GM21619 (cell line): Measurements from ENCODE around the gene SERPINA3.
"Not testable (repeated sequence)": the region's sequence is repeated elsewhere in the genome, so short reads cannot be mapped to it uniquely, and the experiment has no call there.

Experiments
- ATAC-seq: cut with Tn5 transposase; IDR thresholded peaks from one replicate; pipeline ENCODE4 v1.9.1; 2021; ENCODE audit not compliant: unreplicated experiment

Gene SERPINA3

DNA sequence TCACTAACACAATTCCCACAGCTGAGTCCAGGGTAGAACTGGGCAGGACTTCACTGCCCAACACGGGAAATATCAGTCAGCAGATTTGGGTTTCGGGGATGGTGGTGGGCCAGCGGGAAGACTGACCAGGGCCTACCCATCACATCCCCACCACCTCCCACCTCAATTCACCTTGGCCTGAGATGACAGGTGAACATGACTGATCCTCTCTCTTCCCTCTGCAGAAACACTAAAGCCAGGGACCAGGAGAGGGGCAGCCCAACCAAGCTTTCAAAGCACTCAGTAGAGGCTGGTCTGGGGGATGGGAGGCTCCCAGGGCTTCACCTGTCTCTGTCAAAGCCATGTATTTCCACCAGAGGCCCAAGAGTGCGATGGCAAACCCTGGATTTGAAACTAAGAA, 28.6 kb upstream of the SERPINA3 start:
- ATAC-seq: no peak

DNA sequence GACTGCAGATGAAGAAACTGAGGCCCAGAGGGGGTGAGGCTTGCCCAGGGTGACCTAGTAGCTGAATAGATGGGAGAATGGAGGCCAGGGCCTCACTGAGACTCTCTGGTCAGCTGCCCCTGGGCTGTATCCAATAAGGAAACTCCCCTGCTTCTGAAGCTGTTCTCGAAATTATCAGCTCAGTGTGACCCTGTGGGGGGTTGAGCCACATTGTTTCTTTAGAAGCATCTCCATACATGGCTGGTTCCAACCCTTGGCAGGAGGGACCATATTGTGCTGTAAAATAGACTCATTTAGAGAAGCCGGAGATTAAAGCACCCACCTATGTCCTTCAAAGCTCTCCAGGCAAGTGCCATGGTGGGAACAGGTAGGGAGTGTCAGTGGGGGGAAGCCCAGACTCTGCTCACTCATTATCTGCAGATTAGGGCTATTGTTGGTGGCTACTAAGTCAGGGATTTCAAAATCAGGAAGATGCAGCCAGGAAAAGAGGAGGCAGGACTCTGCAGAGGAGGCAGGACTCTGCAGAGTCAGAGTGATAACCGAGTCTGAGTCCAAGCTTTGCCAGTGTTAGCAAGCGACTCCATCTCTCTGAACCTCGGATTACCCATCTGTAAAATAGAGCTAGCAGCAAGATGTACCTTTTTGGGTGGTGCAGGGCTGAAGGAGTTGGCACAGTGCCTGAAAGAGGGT, 27.5 kb upstream of the SERPINA3 start:
- ATAC-seq: no peak

DNA sequence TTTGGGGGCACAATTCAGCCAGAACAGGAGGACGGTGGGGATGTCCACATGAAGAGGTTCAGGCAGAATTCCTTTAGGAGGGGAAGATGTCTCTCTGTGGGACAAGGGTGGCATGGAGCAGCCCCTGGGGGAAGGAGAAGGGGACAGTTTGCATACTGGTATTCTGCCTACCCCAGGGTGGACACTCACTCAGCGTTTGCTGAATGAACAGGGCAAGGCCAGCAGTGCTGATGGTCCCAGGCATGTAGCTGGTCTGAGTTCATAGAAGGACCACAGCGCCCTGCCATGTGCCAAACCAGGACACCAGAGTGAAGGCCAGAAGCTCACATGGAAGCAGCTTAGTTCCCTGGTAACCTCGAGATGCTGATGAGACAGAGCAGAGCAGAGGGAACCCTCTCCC, 25.6 kb upstream of the SERPINA3 start:
- ATAC-seq: no peak

DNA sequence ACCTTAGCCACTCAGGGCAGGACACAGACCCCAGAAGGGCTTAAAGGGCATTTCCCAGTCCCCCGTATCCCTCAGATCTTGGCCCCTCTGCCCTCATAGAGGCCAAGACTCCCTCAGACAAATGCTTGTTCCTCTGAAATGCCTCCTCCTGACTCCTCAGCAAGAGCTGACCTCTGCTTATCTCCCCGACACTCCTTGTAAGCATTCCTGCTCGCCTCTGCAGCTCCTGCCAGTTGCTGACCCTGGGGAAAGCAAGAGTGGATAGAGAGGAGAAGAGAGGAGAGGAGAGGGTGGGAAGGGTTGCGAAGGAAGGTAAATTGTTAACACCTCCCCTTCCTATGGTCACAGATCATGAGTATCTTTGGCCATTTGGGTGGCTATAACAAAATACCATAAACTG, 23.9 kb upstream of the SERPINA3 start:
- ATAC-seq: no peak

DNA sequence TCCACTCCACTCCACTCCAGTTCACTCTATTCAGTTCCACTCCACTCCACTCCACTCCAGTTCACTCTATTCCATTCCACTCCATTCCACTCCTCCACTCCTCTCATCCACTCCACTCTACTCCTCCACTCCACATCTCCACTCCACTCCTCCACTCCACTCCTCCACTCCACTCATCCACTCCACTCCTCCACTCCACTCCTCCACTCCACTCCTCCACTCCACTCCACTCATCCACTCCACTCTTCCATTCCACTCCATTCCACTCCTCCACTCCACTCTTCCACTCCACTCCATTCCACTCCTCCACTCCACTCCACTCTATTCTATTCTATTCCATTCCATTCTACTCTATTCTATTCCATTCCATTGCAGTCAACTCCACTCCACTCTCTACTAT, 21.1 kb upstream of the SERPINA3 start:
- ATAC-seq: no peak

DNA sequence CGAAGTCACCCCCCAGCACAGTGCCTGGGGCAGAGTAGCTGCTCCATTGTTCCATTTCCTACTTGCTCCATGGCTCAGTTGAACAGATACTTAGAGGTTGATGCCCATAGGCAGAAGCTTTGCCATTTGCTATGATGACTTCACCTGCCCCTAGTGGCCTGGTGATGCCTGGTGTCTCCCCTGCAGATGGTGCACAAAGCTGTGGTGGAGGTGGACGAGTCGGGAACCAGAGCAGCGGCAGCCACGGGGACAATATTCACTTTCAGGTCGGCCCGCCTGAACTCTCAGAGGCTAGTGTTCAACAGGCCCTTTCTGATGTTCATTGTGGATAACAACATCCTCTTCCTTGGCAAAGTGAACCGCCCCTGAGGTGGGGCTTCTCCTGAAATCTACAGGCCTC, 20.3 kb upstream of the SERPINA3 start:
- no peak for ATAC-seq

DNA sequence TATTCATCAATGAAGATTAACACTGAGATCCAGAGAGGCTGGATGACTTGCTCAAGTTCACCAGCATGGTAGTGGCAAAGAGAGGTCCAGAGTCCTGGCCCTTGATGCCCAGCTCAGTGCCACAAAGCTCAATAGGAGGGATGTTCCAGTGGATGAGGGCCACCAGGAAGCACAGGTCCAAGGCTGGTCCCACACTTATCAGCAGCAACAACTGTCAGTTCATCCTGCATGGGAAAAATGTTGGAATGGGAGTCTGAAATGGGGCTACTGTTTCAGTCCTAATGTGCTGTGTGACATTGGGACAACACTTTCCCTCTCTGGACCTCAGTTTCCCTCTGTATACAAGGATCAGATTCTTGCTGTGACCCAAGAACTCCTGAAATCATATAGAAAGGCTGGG, 19.7 kb upstream of the SERPINA3 start:
- ATAC-seq: no peak

DNA sequence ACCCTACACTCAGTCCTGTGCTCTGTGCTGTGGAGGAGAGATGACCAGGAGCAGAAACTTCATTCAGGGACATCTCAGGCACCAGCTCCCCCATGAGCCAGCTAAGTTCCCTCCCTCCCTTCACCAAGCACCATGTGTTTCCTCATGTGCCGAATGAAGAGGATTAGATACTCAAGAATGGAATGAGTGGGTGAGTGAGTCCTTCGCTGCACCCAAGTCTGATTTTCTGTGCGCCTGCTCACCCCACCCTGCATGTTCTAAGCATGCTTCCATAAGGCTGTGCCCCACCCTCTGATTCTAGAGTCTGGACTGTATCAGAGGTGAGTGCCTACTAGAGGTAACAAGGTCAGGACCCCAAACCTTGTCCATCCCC, 18.8 kb upstream of the SERPINA3 start:
- no peak for ATAC-seq

DNA sequence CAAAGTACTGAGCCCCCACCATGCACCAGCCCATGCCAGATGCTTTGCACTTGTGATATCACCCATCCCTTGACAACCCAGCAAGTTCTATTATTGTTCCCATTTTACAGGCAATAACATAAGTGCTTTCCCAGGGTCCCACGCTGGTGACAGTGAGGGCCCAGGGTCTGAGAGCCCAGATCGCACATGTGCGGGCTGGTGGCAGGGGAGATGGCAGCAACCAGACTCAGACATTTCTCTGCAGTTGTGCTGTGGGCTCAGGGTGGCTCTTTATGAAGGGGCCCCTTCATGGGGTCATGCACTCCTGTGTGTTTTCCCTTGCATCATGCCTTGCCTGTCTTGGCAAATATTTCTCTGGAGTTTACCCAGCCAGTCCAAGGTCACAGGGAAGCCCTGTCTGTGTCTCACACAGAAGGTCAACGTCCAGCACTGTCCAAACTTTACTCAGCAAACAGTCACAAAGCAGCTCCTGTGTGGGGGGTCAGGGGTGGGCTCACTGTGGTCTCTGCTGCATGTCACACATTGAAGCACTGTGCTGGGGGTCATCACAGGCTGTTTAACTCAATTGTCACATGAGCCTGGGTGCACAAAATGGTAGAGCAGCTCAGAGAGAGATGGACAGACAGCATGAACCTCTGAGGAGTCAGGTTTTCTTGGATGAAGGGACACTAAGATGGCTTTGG, 18.3 kb upstream of the SERPINA3 start:
- ATAC-seq: no peak

DNA sequence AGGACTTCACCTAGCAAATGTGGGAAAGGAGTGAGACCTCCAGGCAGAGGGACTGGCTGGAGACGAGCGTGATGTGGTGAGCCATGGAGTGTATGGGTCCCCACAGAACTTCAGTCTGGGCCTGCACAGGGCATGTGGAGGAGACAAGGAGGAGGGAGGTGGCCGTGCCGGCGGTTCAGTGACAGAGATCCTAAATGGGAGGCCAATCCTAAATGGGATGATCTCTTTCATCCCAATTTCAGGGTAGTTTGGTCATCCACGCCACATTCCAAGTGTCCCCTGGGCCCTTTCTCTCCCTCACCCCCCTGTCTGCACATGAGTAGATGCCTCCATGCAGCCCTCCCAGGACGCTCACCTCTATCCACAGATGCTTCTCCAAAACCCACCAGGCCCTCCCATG, 17.8 kb upstream of the SERPINA3 start:
- ATAC-seq: no peak

DNA sequence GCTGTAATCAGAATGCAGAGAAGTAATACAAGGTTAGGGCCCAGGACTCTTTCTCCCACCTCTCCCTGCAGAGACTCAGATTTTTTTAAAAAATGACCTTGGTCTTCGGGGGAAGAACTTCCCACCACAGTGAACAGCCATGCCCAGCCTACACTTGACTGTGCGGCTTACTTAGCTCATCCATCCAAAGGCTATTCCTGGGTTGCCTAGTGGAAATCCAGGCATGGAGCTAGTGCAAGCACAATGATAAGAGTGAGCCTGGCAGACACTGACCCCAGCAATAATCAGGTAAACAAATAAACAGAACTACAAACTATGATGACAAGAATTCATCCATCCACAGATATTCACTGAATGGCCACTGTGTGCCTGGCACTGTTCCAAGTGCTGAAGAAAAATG, 16.3 kb upstream of the SERPINA3 start:
- no peak for ATAC-seq

DNA sequence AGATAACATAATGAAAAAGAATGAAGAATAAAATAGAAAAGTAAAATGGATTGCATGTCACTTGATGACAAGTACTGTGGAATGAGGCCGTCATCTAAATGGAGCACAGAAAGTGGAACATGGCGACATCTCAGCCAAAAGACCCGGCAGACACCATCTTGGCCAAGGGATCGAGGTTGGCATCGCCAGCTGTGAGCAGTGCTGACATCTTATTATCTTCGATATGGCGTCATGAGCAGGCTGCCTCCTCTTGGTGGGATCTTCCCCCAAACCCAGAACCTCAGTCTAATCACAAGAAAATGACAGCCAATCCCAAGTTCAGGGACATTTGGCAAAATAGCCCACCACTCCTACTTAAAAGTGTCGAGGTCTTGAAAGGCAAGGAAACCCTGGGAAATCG, 15.8 kb upstream of the SERPINA3 start:
- ATAC-seq: no peak

DNA sequence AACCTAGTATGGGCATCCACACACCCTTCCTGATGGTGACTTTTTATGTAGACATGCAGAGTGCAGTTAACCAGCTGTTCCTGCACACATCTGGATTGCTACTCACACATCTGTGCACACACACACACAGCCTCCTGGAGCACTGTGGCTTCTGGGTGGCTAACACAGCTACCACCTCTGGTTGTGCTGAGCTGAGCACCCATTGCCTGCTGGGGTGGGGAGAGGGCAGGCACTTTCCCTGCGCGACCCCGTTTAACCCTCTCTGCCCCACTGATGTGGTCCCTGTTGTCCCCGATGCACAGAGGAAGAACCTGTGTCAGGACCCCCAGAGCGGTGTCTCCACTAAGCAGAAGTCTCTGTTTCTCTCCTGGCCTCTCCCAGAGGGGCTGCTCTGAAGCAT, 14.4 kb upstream of the SERPINA3 start:
- no peak for ATAC-seq

DNA sequence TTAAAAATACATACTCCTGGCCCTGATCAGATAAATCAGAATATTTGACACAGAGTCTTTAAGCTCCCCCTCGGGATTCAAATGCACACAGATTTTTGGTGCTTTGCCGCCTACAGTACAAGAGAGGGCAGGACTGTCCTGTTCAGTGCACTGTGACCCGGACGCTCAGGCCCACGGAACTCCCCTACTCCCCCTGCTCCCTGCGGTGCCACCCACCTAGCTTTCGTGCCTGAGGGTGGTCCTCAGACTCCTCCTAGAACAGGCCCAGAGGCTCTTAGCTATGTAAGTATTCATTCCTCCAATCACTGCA, 13.7 kb upstream of the SERPINA3 start:
- ATAC-seq: no peak

DNA sequence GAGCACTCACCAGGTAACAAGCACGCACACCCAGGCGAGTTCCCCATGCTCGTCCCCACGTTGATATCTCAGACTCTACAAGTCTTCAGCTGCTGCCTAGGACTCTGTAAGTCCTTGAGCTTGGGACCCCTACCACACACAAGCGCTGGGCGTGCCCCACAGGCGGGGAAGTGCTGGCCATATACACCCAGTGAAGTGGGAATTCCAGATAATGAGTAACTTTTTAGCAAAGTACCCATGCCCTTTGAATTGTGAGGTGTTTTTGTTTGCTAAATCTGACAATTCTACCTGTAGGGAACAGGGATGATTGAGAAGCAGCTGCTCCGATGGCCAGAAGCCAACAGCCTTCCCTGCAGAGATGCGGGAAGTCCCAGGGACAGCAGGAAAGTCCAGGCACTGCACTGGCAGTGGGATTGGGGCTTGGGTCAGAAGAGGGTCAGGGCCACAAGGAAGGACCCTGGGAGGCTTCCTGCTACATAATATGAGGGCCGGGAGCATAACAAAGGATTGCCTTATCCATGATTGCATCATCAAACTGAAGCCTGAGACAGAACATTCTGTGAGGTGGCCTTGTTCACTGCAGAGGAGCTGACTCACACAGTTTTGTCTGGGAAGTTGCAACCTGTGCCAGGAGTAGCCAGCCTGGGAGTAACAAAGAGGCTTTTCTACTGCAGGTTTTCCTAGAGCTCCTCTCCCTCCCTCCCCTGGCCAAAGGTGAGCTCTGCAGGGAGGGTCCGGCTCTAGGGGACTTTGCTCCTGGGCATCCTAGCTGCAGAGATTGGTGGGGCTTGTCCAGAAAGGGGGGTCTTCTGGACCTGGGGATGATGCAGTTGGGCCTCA, 13.2 kb upstream of the SERPINA3 start:
- ATAC-seq: no peak

DNA sequence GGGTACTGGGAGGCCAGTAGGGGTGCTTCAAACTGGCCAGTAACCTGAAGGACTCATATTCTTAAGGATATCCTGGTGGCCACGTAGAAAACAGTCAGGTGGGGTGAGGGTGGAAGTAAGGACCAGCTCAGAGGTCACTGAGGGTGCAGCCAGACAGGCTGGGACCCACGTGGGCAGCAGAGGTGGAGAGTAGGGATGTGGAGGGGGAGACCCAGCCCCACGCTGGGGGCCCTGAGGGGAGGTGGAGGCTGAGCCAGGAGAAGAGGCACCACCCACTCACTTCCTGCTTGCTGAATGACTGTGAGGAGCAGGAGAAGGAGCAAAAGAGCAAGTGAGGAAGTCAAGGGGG, 12.6 kb upstream of the SERPINA3 start:
- ATAC-seq: no peak

DNA sequence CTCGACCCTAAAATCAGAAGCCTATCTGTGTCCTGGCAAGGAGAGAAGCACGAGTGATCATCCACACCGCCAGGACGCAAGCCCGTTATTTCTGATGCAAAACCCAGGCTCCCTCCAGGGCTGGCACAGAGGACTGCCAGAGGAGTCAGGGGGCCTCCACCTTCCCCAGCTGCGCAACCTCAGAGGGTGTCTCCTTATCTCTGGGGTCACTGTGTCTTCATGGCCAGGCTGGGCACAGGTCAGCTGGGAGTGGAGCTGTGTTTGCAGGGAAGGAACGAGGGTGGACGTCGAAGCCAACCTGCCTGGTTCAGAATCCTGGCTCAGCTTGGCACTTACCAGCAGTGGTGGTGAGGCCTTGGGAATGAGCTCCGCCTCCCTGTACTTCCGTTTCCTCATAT, 12.0 kb upstream of the SERPINA3 start:
- no peak for ATAC-seq

DNA sequence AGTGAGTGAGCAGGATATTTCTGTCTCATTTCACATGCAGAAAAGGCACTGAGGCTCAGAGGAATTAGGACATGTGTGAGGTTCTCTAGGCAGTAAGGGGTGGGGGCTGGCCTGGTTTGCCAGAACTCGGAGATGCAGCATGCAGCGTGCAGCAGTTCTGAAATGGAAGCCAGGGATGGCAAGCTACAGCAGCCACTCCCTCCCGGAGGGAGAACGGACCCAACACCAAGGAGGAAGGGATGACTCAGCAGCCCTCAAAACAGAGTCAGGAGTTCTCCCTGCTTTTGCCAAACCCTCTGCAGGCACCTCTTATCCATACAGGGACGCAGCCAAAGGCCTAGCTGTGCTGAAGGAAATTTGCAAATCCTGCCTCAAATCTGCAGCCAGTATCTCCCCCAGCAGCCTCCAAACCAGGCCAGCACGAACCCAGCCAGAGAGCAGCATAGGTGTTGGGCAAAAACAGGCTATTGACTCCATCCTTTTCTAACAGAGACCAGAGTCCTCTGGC, 10.3 kb upstream of the SERPINA3 start:
- no peak for ATAC-seq

DNA sequence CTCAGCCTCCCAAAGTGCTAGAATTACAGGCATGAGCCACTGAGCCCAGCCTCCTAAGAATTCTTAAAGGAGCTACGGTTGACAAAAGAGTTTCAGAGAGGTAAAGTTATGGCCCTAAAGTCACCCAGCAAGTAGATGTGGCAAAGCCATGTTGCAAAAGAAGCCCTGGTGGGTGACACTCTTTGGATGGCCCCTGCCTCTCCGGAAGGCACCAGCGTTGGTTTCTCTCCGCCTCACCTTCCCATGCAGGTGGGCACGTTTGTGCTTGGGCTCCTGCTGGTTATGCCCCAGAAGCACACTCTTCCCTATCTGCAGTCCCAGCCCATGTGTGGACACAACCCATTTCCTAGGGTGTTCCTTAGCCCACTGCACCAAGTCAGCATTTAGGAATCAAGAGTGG, 9.5 kb upstream of the SERPINA3 start:
- ATAC-seq: no peak

DNA sequence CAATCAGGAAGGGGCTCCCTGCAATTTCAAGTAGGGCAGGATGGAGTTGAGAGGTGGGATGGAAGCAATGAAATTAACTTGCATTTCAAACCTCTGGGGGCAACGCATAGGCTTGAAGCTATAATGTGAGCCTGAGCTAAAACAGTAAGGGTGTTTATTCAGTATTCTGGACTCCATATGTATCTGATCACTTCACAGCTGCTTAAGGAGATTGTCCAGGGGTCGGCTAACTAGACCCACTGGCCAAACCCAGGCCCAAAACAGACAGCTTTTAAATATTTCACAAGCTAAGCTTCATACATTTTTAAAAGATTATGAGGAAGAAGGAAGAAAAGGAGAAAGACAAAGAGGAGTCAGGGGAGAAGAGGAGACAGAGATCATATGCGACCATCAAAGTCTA, 6.8 kb upstream of the SERPINA3 start:
- no peak for ATAC-seq

DNA sequence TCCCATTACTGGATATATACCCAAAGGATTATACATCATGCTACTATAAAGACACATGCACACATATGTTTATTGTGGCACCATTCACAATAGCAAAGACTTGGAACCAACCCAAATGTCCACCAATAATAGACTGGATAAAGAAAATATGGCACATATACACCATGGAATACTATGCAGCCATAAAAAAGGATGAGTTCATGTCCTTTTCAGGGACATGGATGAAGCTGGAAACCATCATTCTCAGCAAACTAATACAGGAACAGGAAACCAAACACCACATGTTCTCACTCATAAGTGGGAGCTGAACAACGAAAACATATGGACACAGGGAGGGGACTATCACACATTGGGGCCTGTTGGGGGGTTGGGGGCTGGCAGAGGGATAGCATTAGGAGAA, 3.2 kb upstream of the SERPINA3 start:
- ATAC-seq: not testable (repeated sequence)

DNA sequence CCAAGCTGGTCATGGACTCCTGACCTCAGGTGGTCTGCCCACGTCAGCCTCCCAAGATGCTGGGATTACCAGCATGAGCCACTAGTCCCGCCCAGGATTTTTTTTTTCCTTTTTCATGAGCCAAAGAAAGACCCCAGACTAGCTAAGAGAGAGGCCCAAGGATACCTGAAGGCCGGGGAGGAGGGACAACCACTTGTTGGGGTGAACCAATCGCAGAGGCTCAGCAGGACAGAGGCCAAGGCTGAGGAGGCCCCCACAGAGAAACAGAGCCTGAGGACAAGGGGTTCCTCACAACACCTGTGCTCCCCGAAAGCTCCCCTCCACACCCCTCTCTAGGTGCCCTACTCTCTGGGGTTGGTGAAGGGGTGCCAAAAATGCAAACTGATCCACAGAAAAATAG, 1.0 kb upstream of the SERPINA3 start:
- no peak for ATAC-seq
